Measurements from ENCODE around the gene AGK. TPM values are rescaled to one million over a fixed set of nuclear protein-coding genes. Genes with fewer than 3 reads are reported as not detected.

AGK gene
- total RNA-seq, 2 experiments from 2014 or later = 41.0 to 41.2 TPM

GRCh38 chr7:141700296-141700847 lies 149.2 kb downstream of the AGK start:
- H3K36me3 Mint-ChIP-seq (ENCODE audit: low read depth) = peaks cover 9% of the 10 kb centered on the region
- CTCF ChIA-PET = interaction anchor here (1.2 to 6.5 kb wide), 4 partner anchors 14 to 46 kb away, joined by 4 to 45 read pairs (median 15); partner anchors contain the start of gene SSBP1
- no peak for DNase-seq
- peak overlapping the region; percentile 59 for H3K27ac Mint-ChIP-seq
- peaks cover 16% of the 10 kb centered on the region for H3K27me3 Mint-ChIP-seq (ENCODE audit: low read depth)
- H3K4me3 Mint-ChIP-seq = peak overlapping the region; percentile 81
- POLR2A ChIA-PET = interaction anchor here (1.0 to 3.7 kb wide), 6 partner anchors 10 to 149 kb away, joined by 3 to 40 read pairs (median 4); partner anchors contain the start of genes AGK and SSBP1
- peaks cover 37% of the 10 kb centered on the region for H3K4me1 Mint-ChIP-seq (ENCODE audit: low read depth)
- no peaks in the 10 kb centered on the region for H3K9me3 Mint-ChIP-seq (ENCODE audit: insufficient read depth)
- ATAC-seq = no peak

GRCh38 chr7:141700848-141701371 lies 149.7 kb downstream of the AGK start:
- peaks cover 37% of the 10 kb centered on the region for H3K4me1 Mint-ChIP-seq (ENCODE audit: low read depth)
- ChIA-PET CTCF (interaction anchor here (1.0 to 6.5 kb wide), 6 partner anchors 13 to 46 kb away, joined by 3 to 45 read pairs (median 5); partner anchors contain the start of gene SSBP1), POLR2A (interaction anchor here (0.5 to 3.7 kb wide), 15 partner anchors 11 to 360 kb away, joined by 3 to 40 read pairs (median 3); partner anchors contain the start of genes AGK and SSBP1)
- peak overlapping the region; percentile 81 for H3K4me3 Mint-ChIP-seq
- H3K36me3 Mint-ChIP-seq (ENCODE audit: low read depth) = peaks cover 9% of the 10 kb centered on the region
- ATAC-seq (no peak), DNase-seq (no peak)
- H3K27ac Mint-ChIP-seq = peak overlapping the region; percentile 59
- H3K27me3 Mint-ChIP-seq (ENCODE audit: low read depth) = peaks cover 18% of the 10 kb centered on the region
- H3K9me3 Mint-ChIP-seq (ENCODE audit: insufficient read depth) = no peaks in the 10 kb centered on the region

- peaks cover 9% of the 10 kb centered on the region for H3K36me3 Mint-ChIP-seq (ENCODE audit: low read depth)
- H3K9me3 Mint-ChIP-seq (ENCODE audit: insufficient read depth) = no peaks in the 10 kb centered on the region
- DNase-seq (peak; percentile 86), ATAC-seq (peak; percentile 90)
- ChIA-PET POLR2A (interaction anchor here (0.5 to 3.7 kb wide), 16 partner anchors 10 to 361 kb away, joined by 3 to 40 read pairs (median 3); partner anchors contain the start of genes AGK and SSBP1), CTCF (interaction anchor here (1.0 to 6.5 kb wide), 6 partner anchors 13 to 47 kb away, joined by 3 to 45 read pairs (median 5); partner anchors contain the start of gene SSBP1)
- H3K4me1 Mint-ChIP-seq (ENCODE audit: low read depth) = peaks cover 34% of the 10 kb centered on the region
- H3K27me3 Mint-ChIP-seq (ENCODE audit: low read depth) = peaks cover 20% of the 10 kb centered on the region
- H3K27ac Mint-ChIP-seq = peak overlapping the region; percentile 84
- H3K4me3 Mint-ChIP-seq = peak overlapping the region; percentile 81
These were observed 150.4 kb downstream of the AGK start for GRCh38 chr7:141701489-141702046.

- peaks cover 24% of the 10 kb centered on the region for H3K27me3 Mint-ChIP-seq (ENCODE audit: low read depth)
- peaks cover 33% of the 10 kb centered on the region for H3K4me1 Mint-ChIP-seq (ENCODE audit: low read depth)
- POLR2A ChIA-PET = interaction anchor here (0.7 to 3.7 kb wide), 6 partner anchors 9 to 36 kb away, joined by 3 to 40 read pairs (median 4); partner anchors contain the start of gene SSBP1
- H3K36me3 Mint-ChIP-seq (ENCODE audit: low read depth) = peaks cover 9% of the 10 kb centered on the region
- peak within 1 kb of the TSS; percentile 81 for H3K4me3 Mint-ChIP-seq
- peak within 1 kb of the TSS; percentile 84 for H3K27ac Mint-ChIP-seq
- peak; percentile 80 for ATAC-seq
- DNase-seq = peak; percentile 47
- no peaks in the 10 kb centered on the region for H3K9me3 Mint-ChIP-seq (ENCODE audit: insufficient read depth)
- CTCF ChIA-PET = interaction anchor here (1.0 to 6.5 kb wide), 5 partner anchors 12 to 84 kb away, joined by 3 to 45 read pairs (median 5); partner anchors contain the start of gene SSBP1
These were observed 150.9 kb downstream of the AGK start, which contains the start of gene DENND11 for GRCh38 chr7:141702047-141702567. Gene DENND11 (minus strand): TSS chr7:141702166. CDS start chr7:141702153, 13 bp downstream.

- no peaks in the 10 kb centered on the region for H3K9me3 Mint-ChIP-seq (ENCODE audit: insufficient read depth)
- ChIA-PET POLR2A (interaction anchor here (0.7 to 3.7 kb wide), 2 partner anchors 8 to 35 kb away, joined by 3 to 40 read pairs; partner anchors contain the start of gene SSBP1), CTCF (interaction anchor here (0.9 to 6.5 kb wide), 5 partner anchors 28 to 83 kb away, joined by 3 to 45 read pairs (median 5); partner anchors contain the start of gene SSBP1)
- DNase-seq = no peak
- H3K27ac Mint-ChIP-seq = no peak overlapping the region
- no peak for ATAC-seq
- peaks cover 24% of the 10 kb centered on the region for H3K27me3 Mint-ChIP-seq (ENCODE audit: low read depth)
- peak overlapping the region; percentile 32 for H3K4me3 Mint-ChIP-seq
- H3K4me1 Mint-ChIP-seq (ENCODE audit: low read depth) = peaks cover 33% of the 10 kb centered on the region
- H3K36me3 Mint-ChIP-seq (ENCODE audit: low read depth) = peaks cover 9% of the 10 kb centered on the region
These were observed 151.7 kb downstream of the AGK start for GRCh38 chr7:141702892-141703291.

- DNase-seq = no peak
These were observed 152.9 kb downstream of the AGK start for GRCh38 chr7:141704112-141704511.

GRCh38 chr7:141704741-141705140 lies 153.5 kb downstream of the AGK start:
- Mint-ChIP-seq H3K4me3 (no peak overlapping the region), H3K27ac (no peak overlapping the region), H3K27me3 (ENCODE audit: low read depth) (peaks cover 24% of the 10 kb centered on the region), H3K36me3 (ENCODE audit: low read depth) (peaks cover 7% of the 10 kb centered on the region), H3K9me3 (ENCODE audit: insufficient read depth) (no peaks in the 10 kb centered on the region), H3K4me1 (ENCODE audit: low read depth) (peaks cover 17% of the 10 kb centered on the region)
- ChIA-PET POLR2A (no interaction called here), CTCF (interaction anchor here (1.4 to 1.8 kb wide), 2 partner anchors 34 to 50 kb away, joined by 5 to 6 read pairs; partner anchors contain the start of gene SSBP1)
- DNase-seq = no peak
- no peak for ATAC-seq

More at GRCh38 chr7:141704112-141704511, 152.9 kb downstream of the AGK start:
- Mint-ChIP-seq H3K4me3 (no peak overlapping the region), H3K36me3 (ENCODE audit: low read depth) (peaks cover 9% of the 10 kb centered on the region), H3K27ac (no peak overlapping the region), H3K27me3 (ENCODE audit: low read depth) (peaks cover 24% of the 10 kb centered on the region), H3K4me1 (ENCODE audit: low read depth) (peaks cover 21% of the 10 kb centered on the region), H3K9me3 (ENCODE audit: insufficient read depth) (no peaks in the 10 kb centered on the region)
- CTCF ChIA-PET = interaction anchor here (1.8 kb wide), 1 partner anchor 49 kb away, joined by 6 read pairs; no protein-coding TSS in a partner anchor
- ATAC-seq = no peak
- POLR2A ChIA-PET = no interaction called here

Other genes with a start within 250 kb of the AGK start
- gene DENND11, start 150.8 kb downstream of the AGK start, total RNA-seq = 10 to 100 TPM; 22.9 to 23.3 TPM
- gene WEE2, start 156.9 kb downstream of the AGK start, total RNA-seq = not detected
- gene SSBP1, start 186.9 kb downstream of the AGK start, total RNA-seq = 100 to 1,000 TPM; 138 to 140 TPM
- under 1 TPM; 0.50 to 0.73 TPM for gene TAS2R3, start 212.7 kb downstream of the AGK start, total RNA-seq
- gene TAS2R4, start 225.3 kb downstream of the AGK start, total RNA-seq = 1 to 10 TPM in 1 of 2 experiments, under 1 TPM in 1; 0.74 to 1.0 TPM
- gene TAS2R5, start 238.8 kb downstream of the AGK start, total RNA-seq = under 1 TPM; 0.63 to 0.99 TPM